Astrocyte of the hippocampus (primary cell): ENCODE data around the gene RAD54L2.
A peak's percentile ranks its signal among the peaks of the same experiment; 100 is the strongest.
"Not testable (repeated sequence)": the region's sequence is repeated elsewhere in the genome, so short reads cannot be mapped to it uniquely, and the experiment has no call there.

Experiments
- DNase-seq: peaks from one replicate; pipeline ENCODE4 v3.0.0; 2011; ENCODE audit warnings: low read depth, low spot score

RAD54L2 gene

GRCh38 chr3:51544011-51544775 lies 5.7 kb downstream of the RAD54L2 start:
- DNase-seq = no peak

GRCh38 chr3:51547274-51547673 lies 8.8 kb downstream of the RAD54L2 start:
- DNase-seq = no peak

- no peak for DNase-seq
Observed at GRCh38 chr3:51549311-51549710, 10.8 kb downstream of the RAD54L2 start.

- DNase-seq = no peak
Observed at GRCh38 chr3:51550080-51550819, 11.7 kb downstream of the RAD54L2 start.

GRCh38 chr3:51557993-51558392 lies 19.5 kb downstream of the RAD54L2 start:
- no peak for DNase-seq

- DNase-seq = peak; percentile 57
Observed at GRCh38 chr3:51559411-51559888, 20.9 kb downstream of the RAD54L2 start.

GRCh38 chr3:51559961-51560360 lies 21.4 kb downstream of the RAD54L2 start:
- no peak for DNase-seq

- not testable (repeated sequence) for DNase-seq
Observed at GRCh38 chr3:51562403-51562802, 23.9 kb downstream of the RAD54L2 start.

- no peak for DNase-seq
Observed at GRCh38 chr3:51568036-51568435, 29.5 kb downstream of the RAD54L2 start.

GRCh38 chr3:51568996-51569395 lies 30.5 kb downstream of the RAD54L2 start:
- no peak for DNase-seq

- DNase-seq = no peak
Observed at GRCh38 chr3:51578238-51578637, 39.7 kb downstream of the RAD54L2 start.

- DNase-seq = no peak
Observed at GRCh38 chr3:51580418-51580817, 41.9 kb downstream of the RAD54L2 start.

GRCh38 chr3:51581524-51581923 lies 43.0 kb downstream of the RAD54L2 start:
- DNase-seq = no peak

GRCh38 chr3:51585197-51585596 lies 46.7 kb downstream of the RAD54L2 start:
- no peak for DNase-seq

GRCh38 chr3:51585871-51586270 lies 47.4 kb downstream of the RAD54L2 start:
- no peak for DNase-seq
